Renal pelvis (tissue), 4 donors: Measurements from ENCODE around the gene ODR4. TPM values are rescaled to one million over a fixed set of nuclear protein-coding genes. Genes with fewer than 3 reads are reported as not detected.
"Not testable (repeated sequence)": the region's sequence is repeated elsewhere in the genome, so short reads cannot be mapped to it uniquely, and the experiment has no call there.

ENCODE experiments used
- DNase-seq: peaks from one replicate; pipeline ENCODE4 v3.0.0-alpha.2; 2013
- polyA plus RNA-seq, 3 donors: library from polyadenylated mRNA; unstranded; fragments of 120-200 nt; gene quantifications; one replicate each; pipeline ENCODE4 v1.2.1, GENCODE V29; 2013; ENCODE audit not compliant: insufficient read length in 3 of 3

Gene ODR4
- polyA plus RNA-seq, 3 donors = 25.4 to 35.3 (median 29.6) TPM

DNA sequence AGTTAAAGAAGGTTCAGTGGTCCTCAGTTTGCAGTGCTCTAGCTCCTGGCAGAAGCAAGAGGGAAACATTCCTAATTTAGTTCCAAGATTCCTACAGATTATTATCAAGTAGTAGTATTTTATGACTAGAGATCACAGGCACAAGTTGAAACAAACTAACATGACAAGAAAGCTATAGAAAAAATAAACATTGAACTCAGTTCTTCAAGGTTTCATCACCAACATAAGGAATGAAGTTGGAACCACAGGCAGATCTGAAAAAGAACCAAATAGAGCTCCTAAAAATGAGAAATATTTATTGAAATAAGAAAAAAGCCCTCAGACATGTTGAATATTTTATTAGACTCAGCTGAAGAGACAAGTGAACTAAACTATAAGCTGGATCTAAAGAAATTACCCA is 44.7 kb downstream of the ODR4 start:
- DNase-seq = no peak

DNA sequence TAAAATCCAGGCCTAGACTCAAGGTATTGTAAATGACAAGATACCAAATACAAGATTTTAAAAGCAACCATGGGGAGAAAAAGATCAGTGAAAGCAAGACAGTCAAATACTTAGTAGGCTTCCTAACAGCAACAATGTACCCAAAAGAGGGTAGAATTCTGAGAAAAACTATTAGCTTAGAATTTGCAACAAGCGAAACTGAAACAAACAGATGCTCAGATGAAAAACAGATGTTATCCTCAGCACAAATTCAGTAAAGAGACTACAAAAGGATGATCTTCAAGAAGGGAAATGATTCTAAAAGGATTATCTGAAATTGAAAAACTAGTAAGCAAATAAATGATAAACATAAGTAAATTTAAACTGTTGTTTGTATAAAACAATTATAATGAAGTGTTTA is 45.3 kb downstream of the ODR4 start:
- DNase-seq = no peak

GRCh38 chr1:186421446-186421845 is 45.8 kb downstream of the ODR4 start:
- no peak for DNase-seq

- DNase-seq = no peak
These were observed 48.9 kb downstream of the ODR4 start for GRCh38 chr1:186424539-186424938.

- no peak for DNase-seq
These were observed 50.5 kb downstream of the ODR4 start for GRCh38 chr1:186426118-186426517.

- no peak for DNase-seq
These were observed 53.4 kb downstream of the ODR4 start for GRCh38 chr1:186429017-186429416.

DNA sequence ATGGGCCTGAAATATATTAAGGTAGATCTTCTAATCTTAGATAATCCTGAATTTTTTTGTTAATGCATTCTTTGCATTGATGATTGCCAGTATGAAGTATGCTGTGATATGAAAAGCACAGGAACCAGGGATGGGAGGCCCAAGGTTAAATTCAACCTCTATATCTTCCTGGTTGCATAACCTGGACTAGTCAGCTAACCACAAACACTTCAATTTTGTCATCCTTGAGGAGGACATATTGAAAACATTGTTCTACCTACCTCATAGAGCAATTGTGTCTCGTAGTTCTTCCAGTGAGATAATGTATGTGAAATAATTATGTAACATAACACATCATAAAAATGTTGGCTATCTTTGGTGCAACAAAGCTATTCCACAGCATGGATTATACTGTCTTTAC is 59.7 kb downstream of the ODR4 start:
- no peak for DNase-seq

GRCh38 chr1:186438567-186438966 is 62.9 kb downstream of the ODR4 start:
- no peak for DNase-seq

DNA sequence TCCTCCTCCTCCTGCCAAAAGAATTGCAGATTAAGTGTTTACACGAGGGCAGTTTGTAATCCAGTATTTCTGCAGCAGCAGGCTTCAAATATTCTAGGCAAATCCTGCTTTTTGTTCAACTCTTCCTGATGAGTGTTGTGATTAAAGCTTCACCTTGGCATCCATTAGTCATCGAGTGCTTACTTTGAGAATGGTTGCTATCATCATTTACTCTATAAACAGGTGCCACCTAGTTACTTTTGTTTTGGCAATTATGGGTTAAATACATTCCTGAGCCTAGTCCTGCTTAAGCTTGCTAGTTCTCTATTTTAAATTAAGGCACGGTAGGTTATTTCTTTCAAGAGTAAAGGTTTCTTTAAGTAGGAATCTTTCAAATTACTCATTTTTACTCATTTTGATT is 64.9 kb downstream of the ODR4 start:
- no peak for DNase-seq

DNA sequence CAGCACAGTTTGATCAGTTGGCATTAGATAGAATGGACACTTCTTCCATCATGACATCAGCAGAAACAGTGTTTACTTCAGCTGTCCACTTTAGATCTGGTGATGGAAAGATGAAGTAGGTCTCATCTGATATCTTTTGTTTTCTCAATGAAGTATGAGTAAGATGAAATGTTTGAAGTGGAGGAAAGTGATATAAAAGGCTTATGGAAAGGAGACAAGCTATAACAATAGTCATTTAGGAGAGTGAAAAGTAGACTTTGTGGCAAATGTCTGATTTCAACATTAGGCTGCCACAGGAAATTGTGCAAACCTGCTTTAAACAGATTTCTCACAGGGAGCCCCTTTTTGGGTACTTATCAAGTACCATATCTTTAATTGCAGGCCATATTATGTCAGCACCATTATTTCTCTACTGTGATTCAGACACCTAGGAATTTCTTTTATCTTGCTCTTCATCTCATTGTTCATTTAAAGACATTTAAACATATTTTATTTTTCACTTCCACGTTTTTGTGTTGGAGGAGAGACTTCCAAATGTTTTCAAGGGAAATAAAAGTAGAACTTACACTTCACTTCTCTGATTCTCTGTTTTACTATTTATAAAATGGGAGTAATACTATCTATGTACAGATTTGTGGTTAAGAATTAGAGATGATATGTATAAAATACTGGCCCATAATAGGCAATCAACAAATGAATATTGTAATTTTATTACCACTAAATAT is 67.2 kb downstream of the ODR4 start:
- no peak for DNase-seq

DNA sequence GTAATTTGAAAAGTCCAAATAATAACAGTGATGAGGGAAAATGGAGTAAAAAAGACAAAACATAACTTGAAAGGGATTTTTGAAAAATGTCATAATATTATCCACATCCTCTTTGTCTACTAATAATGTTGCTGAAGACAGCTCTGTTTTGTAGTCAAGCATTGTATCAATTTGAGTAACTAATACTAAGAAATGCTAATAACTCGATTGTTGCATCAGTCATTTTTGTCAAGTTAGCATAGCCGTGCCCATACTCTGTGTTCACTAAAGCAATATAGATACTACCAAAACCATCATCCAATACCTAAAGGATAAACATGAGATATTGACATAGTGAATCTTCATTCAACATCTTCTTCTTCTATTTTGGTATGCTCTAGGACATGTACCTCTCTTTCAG is 68.0 kb downstream of the ODR4 start:
- DNase-seq = no peak

- DNase-seq = no peak
These were observed 70.5 kb downstream of the ODR4 start for GRCh38 chr1:186446152-186446551.

DNA sequence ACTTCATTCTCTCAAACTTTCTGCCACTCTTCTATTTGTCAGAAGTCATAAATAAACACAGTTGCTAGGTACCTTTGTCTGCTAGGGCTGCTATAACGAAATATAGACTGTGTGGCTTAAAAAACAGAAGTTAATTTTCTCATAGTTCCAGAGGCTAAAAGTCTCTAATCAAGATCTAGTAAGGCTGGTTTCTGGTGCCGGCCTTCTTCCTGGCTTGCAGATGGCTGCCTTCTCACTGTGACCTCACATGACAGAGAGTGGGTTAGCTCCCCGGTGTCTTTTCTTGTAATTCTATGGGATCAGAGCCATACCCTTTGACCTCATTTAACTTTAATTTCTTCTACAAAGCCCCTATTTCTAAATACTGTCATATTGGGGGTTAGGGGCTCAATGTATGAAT is 79.3 kb downstream of the ODR4 start:
- DNase-seq = no peak

GRCh38 chr1:186456729-186457255 is 81.2 kb downstream of the ODR4 start:
- DNase-seq = no peak

- not testable (repeated sequence) for DNase-seq
These were observed 83.5 kb downstream of the ODR4 start for GRCh38 chr1:186459161-186459560.

GRCh38 chr1:186461014-186461413 is 85.4 kb downstream of the ODR4 start, which contains the start of gene PDC:
PDC (minus strand) TSS chr1:186461114; CDS start chr1:186449459, 11,655 bp downstream.
- no peak for DNase-seq

DNA sequence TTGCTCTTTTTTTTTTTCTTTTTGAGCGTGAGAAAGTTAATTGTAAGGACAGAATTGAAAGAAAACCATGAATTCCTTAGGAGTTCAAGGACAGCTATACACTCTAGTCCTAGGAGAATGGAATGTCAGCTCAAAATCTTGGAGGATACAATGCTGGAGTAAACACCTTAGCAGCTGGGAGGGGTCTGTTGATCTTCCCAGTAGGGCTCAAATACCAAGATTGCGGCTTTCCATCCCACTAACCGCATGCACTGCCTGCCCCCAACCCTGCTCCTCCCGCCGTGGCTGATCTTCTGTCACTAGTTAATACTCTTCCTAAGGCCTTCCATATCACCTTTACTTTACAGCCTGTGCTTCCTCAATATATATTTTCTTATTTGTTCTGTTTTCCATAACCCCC is 87.9 kb downstream of the ODR4 start:
- DNase-seq = no peak

- DNase-seq = no peak
These were observed 88.3 kb downstream of the ODR4 start for GRCh38 chr1:186463926-186464325.

GRCh38 chr1:186465491-186465890 is 89.9 kb downstream of the ODR4 start:
- DNase-seq = not testable (repeated sequence)

GRCh38 chr1:186465946-186466345 is 90.3 kb downstream of the ODR4 start:
- no peak for DNase-seq
